Neural cell (in vitro differentiated cells): ENCODE data around the gene ADGB.

ENCODE experiments used
- CTCF ChIP-seq: fragments of 450-650 bp; IDR thresholded peaks from 2 replicates; pipeline ENCODE4 v1.5.1; 2014; ENCODE audit warnings: antibody characterized with exemption, mild to moderate bottlenecking, moderate library complexity; ENCODE audit not compliant: poor library complexity, severe bottlenecking
- EP300 ChIP-seq: fragments of 450-650 bp; conservative IDR thresholded peaks from 2 replicates; pipeline ENCODE4 v1.6.1; 2014; ENCODE audit warnings: antibody characterized with exemption, mild to moderate bottlenecking, moderate library complexity; ENCODE audit not compliant: poor library complexity, severe bottlenecking
- EZH2 ChIP-seq: fragments of 200-600, 300-800 bp; shearing (Covaris generic), sonication (generic); IDR thresholded peaks from 2 replicates; pipeline ENCODE4 v1.6.1; 2014; ENCODE audit warnings: antibody characterized with exemption, low read length, borderline replicate concordance, mild to moderate bottlenecking; ENCODE audit not compliant: insufficient read depth, poor library complexity, severe bottlenecking
- POLR2AphosphoS5 ChIP-seq: IDR thresholded peaks from 2 replicates; pipeline ENCODE4 v1.6.1; 2012
- RAD21 ChIP-seq: fragments of 450-650 bp; conservative IDR thresholded peaks from 2 replicates; pipeline ENCODE4 v1.6.1; 2014; ENCODE audit warnings: antibody characterized with exemption, mild to moderate bottlenecking, moderate library complexity
- TF ChIP-seq, protein P1 (sequence below): IDR thresholded peaks from 2 replicates; pipeline ENCODE4 v1.6.1; 2012; ENCODE audit warnings: borderline replicate concordance

GRCh38 chr6:146590492-146590891 lies 8.3 kb upstream of the ADGB start:
- TF ChIP-seq POLR2AphosphoS5 (no peak), CTCF (no peak), EP300 (no peak), RAD21 (no peak), EZH2 (no peak)
- TF ChIP-seq, protein P1, sequence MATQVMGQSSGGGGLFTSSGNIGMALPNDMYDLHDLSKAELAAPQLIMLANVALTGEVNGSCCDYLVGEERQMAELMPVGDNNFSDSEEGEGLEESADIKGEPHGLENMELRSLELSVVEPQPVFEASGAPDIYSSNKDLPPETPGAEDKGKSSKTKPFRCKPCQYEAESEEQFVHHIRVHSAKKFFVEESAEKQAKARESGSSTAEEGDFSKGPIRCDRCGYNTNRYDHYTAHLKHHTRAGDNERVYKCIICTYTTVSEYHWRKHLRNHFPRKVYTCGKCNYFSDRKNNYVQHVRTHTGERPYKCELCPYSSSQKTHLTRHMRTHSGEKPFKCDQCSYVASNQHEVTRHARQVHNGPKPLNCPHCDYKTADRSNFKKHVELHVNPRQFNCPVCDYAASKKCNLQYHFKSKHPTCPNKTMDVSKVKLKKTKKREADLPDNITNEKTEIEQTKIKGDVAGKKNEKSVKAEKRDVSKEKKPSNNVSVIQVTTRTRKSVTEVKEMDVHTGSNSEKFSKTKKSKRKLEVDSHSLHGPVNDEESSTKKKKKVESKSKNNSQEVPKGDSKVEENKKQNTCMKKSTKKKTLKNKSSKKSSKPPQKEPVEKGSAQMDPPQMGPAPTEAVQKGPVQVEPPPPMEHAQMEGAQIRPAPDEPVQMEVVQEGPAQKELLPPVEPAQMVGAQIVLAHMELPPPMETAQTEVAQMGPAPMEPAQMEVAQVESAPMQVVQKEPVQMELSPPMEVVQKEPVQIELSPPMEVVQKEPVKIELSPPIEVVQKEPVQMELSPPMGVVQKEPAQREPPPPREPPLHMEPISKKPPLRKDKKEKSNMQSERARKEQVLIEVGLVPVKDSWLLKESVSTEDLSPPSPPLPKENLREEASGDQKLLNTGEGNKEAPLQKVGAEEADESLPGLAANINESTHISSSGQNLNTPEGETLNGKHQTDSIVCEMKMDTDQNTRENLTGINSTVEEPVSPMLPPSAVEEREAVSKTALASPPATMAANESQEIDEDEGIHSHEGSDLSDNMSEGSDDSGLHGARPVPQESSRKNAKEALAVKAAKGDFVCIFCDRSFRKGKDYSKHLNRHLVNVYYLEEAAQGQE = no peak
